Ovary (tissue), 3 donors: Measurements from ENCODE around the gene CAPN9.

Experiments
- EP300 ChIP-seq: sonication (generic); formaldehyde crosslinking; IDR thresholded peaks from one replicate; pipeline ENCODE4 v1.6.1; 2017; ENCODE audit warnings: antibody characterized with exemption
- POLR2A ChIP-seq: fragments of 450-650 bp; IDR thresholded peaks from one replicate; pipeline ENCODE4 v1.6.1; 2017; ENCODE audit warnings: antibody characterized with exemption, mild to moderate bottlenecking, moderate library complexity
- TF ChIP-seq, protein P1 (sequence below), 3 donors: fragments of 450-650 bp in 2 of 3; fragments of 200-600 bp in 1 of 3; IDR thresholded peaks; one replicate each; pipeline versions ENCODE4 v1.5.1 to v1.8.0; 2016 to 2022; ENCODE audit warnings: antibody characterized with exemption in 3 of 3, mild to moderate bottlenecking in 1 of 3
- donor health status: DM: no; HTN: no; CAD: no.

DNA sequence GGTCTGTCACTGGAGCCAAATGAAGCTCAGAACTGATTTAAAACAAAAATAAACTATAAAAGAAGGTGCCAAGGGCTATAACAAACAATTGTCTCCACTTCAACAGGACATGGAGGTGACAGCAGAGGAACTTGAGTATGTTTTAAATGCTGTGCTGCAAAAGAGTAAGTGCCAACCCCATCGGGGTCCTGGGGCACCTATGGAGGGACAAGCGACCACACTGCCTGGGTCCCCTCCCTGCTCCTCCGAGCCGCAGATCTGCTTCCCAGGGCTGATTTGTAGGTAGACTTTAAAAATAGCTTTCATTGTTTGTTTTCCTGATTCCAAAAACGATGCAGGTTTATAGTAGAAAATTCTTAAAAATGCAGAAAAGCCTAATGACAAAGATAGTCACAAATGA lies 42.8 kb downstream of the CAPN9 start:
- TF ChIP-seq POLR2A (no peak), EP300 (no peak)
- TF ChIP-seq, protein P1, sequence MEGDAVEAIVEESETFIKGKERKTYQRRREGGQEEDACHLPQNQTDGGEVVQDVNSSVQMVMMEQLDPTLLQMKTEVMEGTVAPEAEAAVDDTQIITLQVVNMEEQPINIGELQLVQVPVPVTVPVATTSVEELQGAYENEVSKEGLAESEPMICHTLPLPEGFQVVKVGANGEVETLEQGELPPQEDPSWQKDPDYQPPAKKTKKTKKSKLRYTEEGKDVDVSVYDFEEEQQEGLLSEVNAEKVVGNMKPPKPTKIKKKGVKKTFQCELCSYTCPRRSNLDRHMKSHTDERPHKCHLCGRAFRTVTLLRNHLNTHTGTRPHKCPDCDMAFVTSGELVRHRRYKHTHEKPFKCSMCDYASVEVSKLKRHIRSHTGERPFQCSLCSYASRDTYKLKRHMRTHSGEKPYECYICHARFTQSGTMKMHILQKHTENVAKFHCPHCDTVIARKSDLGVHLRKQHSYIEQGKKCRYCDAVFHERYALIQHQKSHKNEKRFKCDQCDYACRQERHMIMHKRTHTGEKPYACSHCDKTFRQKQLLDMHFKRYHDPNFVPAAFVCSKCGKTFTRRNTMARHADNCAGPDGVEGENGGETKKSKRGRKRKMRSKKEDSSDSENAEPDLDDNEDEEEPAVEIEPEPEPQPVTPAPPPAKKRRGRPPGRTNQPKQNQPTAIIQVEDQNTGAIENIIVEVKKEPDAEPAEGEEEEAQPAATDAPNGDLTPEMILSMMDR (IDR thresholded peaks at IDR 0.05) = no peak
